Amniotic epithelial cell (primary cell): Measurements from ENCODE around the gene SCN3B.

Source experiments
- DNase-seq: peaks from one replicate; pipeline ENCODE4 v3.0.0-alpha.2; 2010; ENCODE audit warnings: low read depth

SCN3B gene

GRCh38 chr11:123594921-123595320, 59.5 kb downstream of the SCN3B start:
- no peak for DNase-seq

- peak; percentile 32 for DNase-seq
These were observed 60.1 kb downstream of the SCN3B start for GRCh38 chr11:123594188-123594901.

GRCh38 chr11:123593570-123593969, 60.9 kb downstream of the SCN3B start:
- DNase-seq = no peak

GRCh38 chr11:123590296-123590912, 64.0 kb downstream of the SCN3B start:
- DNase-seq = peak; percentile 16

- DNase-seq = no peak
These were observed 65.6 kb downstream of the SCN3B start for GRCh38 chr11:123588864-123589262.

GRCh38 chr11:123588117-123588863, 66.1 kb downstream of the SCN3B start:
- DNase-seq = no peak

- DNase-seq = no peak
These were observed 66.9 kb downstream of the SCN3B start for GRCh38 chr11:123587559-123587958.

- DNase-seq = no peak
These were observed 67.4 kb downstream of the SCN3B start for GRCh38 chr11:123587044-123587443.

- no peak for DNase-seq
These were observed 67.9 kb downstream of the SCN3B start for GRCh38 chr11:123586568-123586967.

- no peak for DNase-seq
These were observed 68.7 kb downstream of the SCN3B start for GRCh38 chr11:123585706-123586105.

GRCh38 chr11:123585206-123585605, 69.2 kb downstream of the SCN3B start:
- DNase-seq = no peak

- no peak for DNase-seq
These were observed 69.7 kb downstream of the SCN3B start for GRCh38 chr11:123584737-123585136.

GRCh38 chr11:123584186-123584585, 70.2 kb downstream of the SCN3B start:
- no peak for DNase-seq

GRCh38 chr11:123582992-123583504, 71.4 kb downstream of the SCN3B start:
- DNase-seq = no peak

GRCh38 chr11:123581651-123582399, 72.6 kb downstream of the SCN3B start:
- DNase-seq = no peak

- no peak for DNase-seq
These were observed 73.7 kb downstream of the SCN3B start for GRCh38 chr11:123580557-123581275.

GRCh38 chr11:123580137-123580536, 74.3 kb downstream of the SCN3B start:
- DNase-seq = no peak

- DNase-seq = no peak
These were observed 75.0 kb downstream of the SCN3B start for GRCh38 chr11:123579482-123579812.
